HepG2 (cell line): ENCODE measurements around the gene FMO1. TPM values are rescaled to one million over a fixed set of nuclear protein-coding genes. Genes with fewer than 3 reads are reported as not detected.

Source experiments
- ATAC-seq: fragments of 200-7000 bp; cut with Tn5 transposase; 3 replicates; pipeline ENCODE4 v1.9.1; 2020; ENCODE audit warnings: mild to moderate bottlenecking, moderate library complexity
- BruUV-seq: library from RNA; stranded (reverse); fragments of 400-500 nt; replicated peaks from 2 replicates; lab custom pipeline; 2021; lab: Mats Ljungman, UMichigan
- CTCF ChIA-PET: fragments of 300-600 bp; formaldehyde crosslinking; extraction: SDS; loops from one replicate; lab custom pipeline; 2021; ENCODE audit warnings: low total read pairs, inconsistent platforms, low intra/inter-chr PET ratio; lab: Yijun Ruan, JAX
- POLR2A ChIA-PET: fragments of 350-600 bp; sonication (Branson Sonifier 250); formaldehyde crosslinking; loops from one replicate; lab custom pipeline; 2020; ENCODE audit warnings: antibody characterized with exemption, inconsistent platforms; lab: Yijun Ruan, JAX
- DNase-seq: peaks from one replicate; pipeline ENCODE4 v3.0.0-alpha.2; 2015; ENCODE audit warnings: low spot score
- FAIRE-seq: peaks from 3 replicates; lab custom pipeline; 2011; peaks lifted over from hg19 to GRCh38; lab: Jason Lieb, UNC
- H2AFZ ChIP-seq: one replicate; pipeline ENCODE4 v1.6.1; 2011; ENCODE audit warnings: low read length, inconsistent platforms
- H3K27ac ChIP-seq: fragments of 300-600 bp; 3 replicates; pipeline ENCODE4 v1.8.0; 2011; ENCODE audit warnings: mixed run types, mild to moderate bottlenecking, mixed read lengths, low read length, inconsistent platforms; ENCODE audit not compliant: insufficient read depth; ENCODE audit errors: extremely low read length
- H3K27me3 ChIP-seq, 2 experiments: fragments of 200-600 bp in 1 of 2; 2 replicates in 1 of 2; 3 replicates in 1 of 2; pipeline versions ENCODE4 v1.6.0 to v1.8.0; 2011; ENCODE audit warnings: low read length in 2 of 2, mild to moderate bottlenecking in 2 of 2, moderate library complexity in 2 of 2, inconsistent platforms in 1 of 2; ENCODE audit not compliant: insufficient read depth in 2 of 2, control insufficient read depth in 1 of 2
- H3K36me3 ChIP-seq, 2 experiments: fragments of 200-600 bp in 1 of 2; replicated peaks in 1 of 2; 2 replicates in 1 of 2; 3 replicates in 1 of 2; pipeline versions ENCODE4 v1.5.1 to v1.8.0; 2011; ENCODE audit warnings: low read length in 2 of 2, inconsistent platforms in 1 of 2; ENCODE audit not compliant: insufficient read depth in 2 of 2, control insufficient read depth in 1 of 2
- H3K4me1 ChIP-seq: 2 replicates; pipeline ENCODE4 v1.5.1; 2012; ENCODE audit warnings: low read length, inconsistent platforms; ENCODE audit not compliant: insufficient read depth
- H3K4me2 ChIP-seq: 2 replicates; pipeline ENCODE4 v1.6.0; 2011; ENCODE audit warnings: low read depth, low read length, inconsistent platforms
- H3K4me3 ChIP-seq, 3 experiments: fragments of 200-600 bp in 1 of 3; sonication (generic), shearing (Covaris generic) in 1 of 3; replicated peaks in 1 of 3; 2 replicates each; pipeline ENCODE4 v1.5.1; 2011 to 2016; ENCODE audit warnings: low read length in 3 of 3, inconsistent platforms in 2 of 3, low read depth in 2 of 3, mild to moderate bottlenecking in 2 of 3, control low read depth in 1 of 3, mixed read lengths in 1 of 3; ENCODE audit not compliant: insufficient read depth in 1 of 3
- H3K79me2 ChIP-seq: one replicate; pipeline ENCODE4 v1.6.1; 2011; ENCODE audit warnings: low read length, inconsistent platforms; ENCODE audit not compliant: insufficient read depth
- H3K9ac ChIP-seq: 2 replicates; pipeline ENCODE4 v1.6.0; 2011; ENCODE audit warnings: mild to moderate bottlenecking, low read depth, low read length, inconsistent platforms; ENCODE audit not compliant: insufficient read depth
- H3K9me3 ChIP-seq: 2 replicates; pipeline ENCODE4 v1.5.1; 2012; ENCODE audit warnings: mild to moderate bottlenecking, low read length
- H4K20me1 ChIP-seq: 2 replicates; pipeline ENCODE4 v1.6.0; 2011; ENCODE audit warnings: inconsistent platforms, mild to moderate bottlenecking, low read length, moderate library complexity; ENCODE audit not compliant: insufficient read depth
- ARNT ChIP-seq: fragments of 450-650 bp; IDR thresholded peaks from 2 replicates; pipeline ENCODE4 v1.6.1; 2017
- BHLHE40 ChIP-seq: IDR thresholded peaks from 2 replicates; pipeline ENCODE4 v1.6.1; 2011; ENCODE audit warnings: low read length, improper control_type of control experiment
- CEBPB ChIP-seq: IDR thresholded peaks from 2 replicates; pipeline ENCODE4 v1.6.1; 2011; ENCODE audit warnings: low read depth, low read length, improper control_type of control experiment, borderline replicate concordance
- JARID2 ChIP-seq: sonication (generic); formaldehyde crosslinking; IDR thresholded peaks from 2 replicates; pipeline ENCODE4 v1.8.1; 2023; ENCODE audit warnings: missing genetic modification reagents, inconsistent platforms; ENCODE audit not compliant: insufficient replicate concordance
- KDM6A ChIP-seq: IDR thresholded peaks from 2 replicates; pipeline ENCODE4 v1.6.1; 2016; ENCODE audit warnings: low read depth
- KMT2B ChIP-seq: IDR thresholded peaks from 2 replicates; pipeline ENCODE4 v1.6.1; 2016; ENCODE audit warnings: missing genetic modification reagents, missing compliant biosample characterization
- LCORL ChIP-seq, 2 experiments: fragments of 450-650 bp in 1 of 2; sonication (generic) in 1 of 2; formaldehyde crosslinking in 1 of 2; IDR thresholded peaks; 2 replicates each; pipeline versions ENCODE4 v1.5.0 to v1.6.1; 2017 to 2020; ENCODE audit warnings: antibody characterized with exemption in 1 of 2, missing genetic modification reagents in 1 of 2
- YY1 ChIP-seq: IDR thresholded peaks from 2 replicates; pipeline ENCODE4 v1.6.1; 2011; ENCODE audit warnings: low read length, low read depth, moderate library complexity, mild to moderate bottlenecking; ENCODE audit not compliant: insufficient read depth, insufficient replicate concordance
- ZNF564 ChIP-seq: sonication (generic); formaldehyde crosslinking; IDR thresholded peaks from 2 replicates; pipeline ENCODE4 v1.8.1; 2023; ENCODE audit warnings: mild to moderate bottlenecking, missing genetic modification reagents
- ZNF781 ChIP-seq: sonication (generic); formaldehyde crosslinking; IDR thresholded peaks from 2 replicates; pipeline ENCODE4 v1.5.1; 2020; ENCODE audit warnings: borderline replicate concordance, mild to moderate bottlenecking, missing genetic modification reagents; ENCODE audit errors: not compliant biosample characterization
- ZSCAN22 ChIP-seq: sonication (generic); formaldehyde crosslinking; IDR thresholded peaks from 2 replicates; pipeline ENCODE4 v1.4.0; 2020; ENCODE audit warnings: mild to moderate bottlenecking, missing genetic modification reagents
- WGBS: methylation state at CpG from one replicate; pipeline ENCODE4 v1.1.6; 2017; ENCODE audit warnings: low lambda C conversion rate; 5-methylcytosine and 5-hydroxymethylcytosine counted together
- in situ Hi-C: cut with HindIII; loops from 2 replicates; pipeline ENCODE4 v1.10.0; 2017; ENCODE audit warnings: low pct_unique_long_range_greater_than_20kb; ENCODE audit not compliant: extremely low pct_ligation_motif_present
- intact Hi-C: fragments of 100-400 bp; cut with micrococcal nuclease; formaldehyde crosslinking; loops from one replicate; pipeline ENCODE4 v1.10.0; 2022; ENCODE audit not compliant: unreplicated experiment
- polyA plus RNA-seq, 8 experiments: library from polyadenylated mRNA; depleted of rRNA in 3 of 8; stranded (reverse) in 7 of 8; unstranded in 1 of 8; fragments of >200 nt; fragmentation: Illumina TruSeq in 4 of 8; extraction: Trizol in 4 of 8; gene quantifications; 2 replicates each; pipeline versions ENCODE4 v1.2.1 to v1.2.3, GENCODE V29; 2011 to 2016; ENCODE audit warnings: low read depth in 4 of 8, missing spikeins in 1 of 8, mixed read lengths in 1 of 8; ENCODE audit not compliant: insufficient read depth in 1 of 8
- total RNA-seq, 5 experiments: library from RNA; depleted of rRNA; stranded (reverse); fragments of >200 nt; fragmentation: Illumina TruSeq; extraction: Trizol; gene quantifications; 2 replicates each; pipeline ENCODE4 v1.2.3, GENCODE V29; 2016; ENCODE audit warnings: low read depth in 1 of 5
- TF ChIP-seq, protein P1 (sequence below): fragments of 450-650 bp; IDR thresholded peaks from 2 replicates; pipeline ENCODE4 v1.6.1; 2016
- TF ChIP-seq, protein P2 (sequence below): sonication (generic); formaldehyde crosslinking; IDR thresholded peaks from 2 replicates; pipeline ENCODE4 v1.9.0; 2022; ENCODE audit warnings: missing genetic modification reagents, mild to moderate bottlenecking, borderline replicate concordance
- TF ChIP-seq, protein P3 (sequence below): sonication (generic); formaldehyde crosslinking; IDR thresholded peaks from 2 replicates; pipeline ENCODE4 v1.4.0; 2020; ENCODE audit warnings: missing genetic modification reagents

The FMO1 gene
- total and polyA plus RNA-seq, 2 of the 13 experiments (the other 11 are each of a cell fraction or from before 2014, with no cell fraction given) = not detected

DNA sequence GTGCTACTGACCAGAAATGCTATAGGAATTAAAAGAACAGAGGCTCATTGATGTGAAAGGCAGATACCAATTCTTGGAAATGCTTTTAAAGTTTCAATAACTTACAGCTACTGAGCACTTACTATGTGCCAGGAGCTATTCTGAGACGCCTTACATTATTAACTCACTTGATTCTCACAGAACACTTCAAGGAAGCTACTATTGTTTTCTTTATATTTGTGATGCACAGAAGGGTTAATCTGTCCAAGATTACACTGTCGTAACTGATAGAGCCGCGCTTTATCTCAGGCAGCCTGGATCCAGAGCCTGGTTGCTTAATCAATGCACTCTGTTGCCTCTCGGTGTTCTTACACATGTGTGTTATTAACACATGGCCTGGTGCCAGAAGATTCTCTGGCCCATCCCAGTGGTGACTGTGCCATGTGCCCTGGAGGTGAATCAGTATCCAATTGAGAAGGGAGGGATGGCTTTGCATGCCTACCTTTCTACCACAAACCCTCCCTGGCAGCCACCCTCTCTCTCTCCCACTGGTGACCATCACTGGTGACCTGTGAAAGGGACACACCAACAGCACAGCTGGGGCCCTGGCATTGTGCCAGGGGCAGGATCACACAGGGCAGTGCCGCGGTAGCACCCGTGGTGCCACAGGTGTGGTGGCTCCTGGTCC is 8.8 kb downstream of the FMO1 start:
- DNase-seq = no peak
- Histone ChIP-seq H3K4me2 (no peak overlapping the region), H3K27me3 (peaks cover 0 to 4% of the 10 kb centered on the region in 2 experiments; a peak in 1 of 5 replicates), H3K9ac (no peak overlapping the region), H4K20me1 (no peaks in the 10 kb centered on the region), H3K9me3 (no peaks in the 10 kb centered on the region), H3K4me3 (no peak overlapping the region), H2AFZ (no peak overlapping the region), H3K36me3 (no peaks in the 10 kb centered on the region), H3K79me2 (no peaks in the 10 kb centered on the region), H3K4me1 (no peaks in the 10 kb centered on the region), H3K27ac (no peak overlapping the region)
- ChIA-PET POLR2A (no interaction called here), CTCF (no interaction called here)
- no peak for FAIRE-seq
- WGBS = 0% methylated on average over 5 of the region's 8 CpGs
- intact Hi-C loops = no loop called here
- in situ Hi-C loops = no loop called here
- no TSS peak for BruUV-seq
- ATAC-seq = no peak; the same call in 2 of the 3 replicates
- TF ChIP-seq, protein P1, sequence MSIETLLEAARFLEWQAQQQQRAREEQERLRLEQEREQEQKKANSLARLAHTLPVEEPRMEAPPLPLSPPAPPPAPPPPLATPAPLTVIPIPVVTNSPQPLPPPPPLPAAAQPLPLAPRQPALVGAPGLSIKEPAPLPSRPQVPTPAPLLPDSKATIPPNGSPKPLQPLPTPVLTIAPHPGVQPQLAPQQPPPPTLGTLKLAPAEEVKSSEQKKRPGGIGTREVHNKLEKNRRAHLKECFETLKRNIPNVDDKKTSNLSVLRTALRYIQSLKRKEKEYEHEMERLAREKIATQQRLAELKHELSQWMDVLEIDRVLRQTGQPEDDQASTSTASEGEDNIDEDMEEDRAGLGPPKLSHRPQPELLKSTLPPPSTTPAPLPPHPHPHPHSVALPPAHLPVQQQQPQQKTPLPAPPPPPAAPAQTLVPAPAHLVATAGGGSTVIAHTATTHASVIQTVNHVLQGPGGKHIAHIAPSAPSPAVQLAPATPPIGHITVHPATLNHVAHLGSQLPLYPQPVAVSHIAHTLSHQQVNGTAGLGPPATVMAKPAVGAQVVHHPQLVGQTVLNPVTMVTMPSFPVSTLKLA = peak; percentile 47; the same call in 1 of the 2 replicates
- 0 out of 2 replicates have a peak, but pooled peaks have one; percentile 19 for TF ChIP-seq CEBPB
- no peak for TF ChIP-seq JARID2
- peak; percentile 48; the same call in 1 of the 2 replicates for TF ChIP-seq LCORL (IDR thresholded peaks at IDR 0.05)
- no peak for TF ChIP-seq LCORL (CRISPR knock-in tag; IDR thresholded peaks at IDR 0.05)
- TF ChIP-seq, all 625 proteins: peak for 3

DNA sequence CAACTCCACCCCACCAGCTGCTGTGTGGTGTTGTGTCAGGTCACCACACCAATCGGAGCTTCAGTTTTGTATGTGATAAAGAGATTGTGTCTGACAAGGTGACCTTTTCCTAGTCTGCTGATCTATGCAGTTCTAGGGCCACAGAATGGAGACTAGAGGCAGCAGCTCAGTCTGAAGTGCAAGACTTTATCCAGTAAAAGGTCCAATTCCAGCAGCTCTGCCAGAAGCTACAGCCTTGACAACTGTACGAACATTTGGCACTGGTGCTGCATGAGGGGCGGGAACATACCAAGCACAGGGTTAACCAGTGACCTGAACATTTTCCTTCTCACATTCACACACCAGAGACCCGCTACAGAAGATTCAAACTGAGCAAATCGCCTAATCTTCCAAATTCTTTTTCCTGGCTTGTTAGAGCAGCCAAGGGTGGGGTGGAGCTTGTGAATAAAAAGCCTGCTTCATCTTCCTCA is 9.3 kb downstream of the FMO1 start:
- Histone ChIP-seq H2AFZ (no peak overlapping the region), H3K27ac (no peak overlapping the region), H4K20me1 (no peaks in the 10 kb centered on the region), H3K4me1 (no peaks in the 10 kb centered on the region), H3K9me3 (no peaks in the 10 kb centered on the region), H3K27me3 (no peaks in the 10 kb centered on the region), H3K9ac (no peak overlapping the region), H3K4me2 (no peak overlapping the region), H3K4me3 (no peak overlapping the region), H3K36me3 (no peaks in the 10 kb centered on the region), H3K79me2 (no peaks in the 10 kb centered on the region)
- CTCF ChIA-PET = no interaction called here
- in situ Hi-C loops (no loop called here), intact Hi-C loops (no loop called here)
- peak; percentile 39; the same call in 2 of the 3 replicates for ATAC-seq
- no peak for FAIRE-seq
- BruUV-seq = no TSS peak
- POLR2A ChIA-PET = no interaction called here
- no peak for DNase-seq
- 0% methylated on average over 2 of the region's 5 CpGs for WGBS
- TF ChIP-seq KDM6A (CRISPR knock-in tag) = no peak
- no peak for TF ChIP-seq ZNF564 (CRISPR knock-in tag)
- TF ChIP-seq YY1 = no peak
- no peak for TF ChIP-seq KMT2B (CRISPR knock-in tag)
- TF ChIP-seq, protein P2, sequence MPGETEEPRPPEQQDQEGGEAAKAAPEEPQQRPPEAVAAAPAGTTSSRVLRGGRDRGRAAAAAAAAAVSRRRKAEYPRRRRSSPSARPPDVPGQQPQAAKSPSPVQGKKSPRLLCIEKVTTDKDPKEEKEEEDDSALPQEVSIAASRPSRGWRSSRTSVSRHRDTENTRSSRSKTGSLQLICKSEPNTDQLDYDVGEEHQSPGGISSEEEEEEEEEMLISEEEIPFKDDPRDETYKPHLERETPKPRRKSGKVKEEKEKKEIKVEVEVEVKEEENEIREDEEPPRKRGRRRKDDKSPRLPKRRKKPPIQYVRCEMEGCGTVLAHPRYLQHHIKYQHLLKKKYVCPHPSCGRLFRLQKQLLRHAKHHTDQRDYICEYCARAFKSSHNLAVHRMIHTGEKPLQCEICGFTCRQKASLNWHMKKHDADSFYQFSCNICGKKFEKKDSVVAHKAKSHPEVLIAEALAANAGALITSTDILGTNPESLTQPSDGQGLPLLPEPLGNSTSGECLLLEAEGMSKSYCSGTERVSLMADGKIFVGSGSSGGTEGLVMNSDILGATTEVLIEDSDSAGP (CRISPR knock-in tag) = no peak
- no peak for TF ChIP-seq ZSCAN22 (CRISPR knock-in tag)
- TF ChIP-seq ZNF781 (CRISPR knock-in tag) = no peak
- no peak for TF ChIP-seq ARNT
- TF ChIP-seq BHLHE40 = no peak
- TF ChIP-seq, protein P3, sequence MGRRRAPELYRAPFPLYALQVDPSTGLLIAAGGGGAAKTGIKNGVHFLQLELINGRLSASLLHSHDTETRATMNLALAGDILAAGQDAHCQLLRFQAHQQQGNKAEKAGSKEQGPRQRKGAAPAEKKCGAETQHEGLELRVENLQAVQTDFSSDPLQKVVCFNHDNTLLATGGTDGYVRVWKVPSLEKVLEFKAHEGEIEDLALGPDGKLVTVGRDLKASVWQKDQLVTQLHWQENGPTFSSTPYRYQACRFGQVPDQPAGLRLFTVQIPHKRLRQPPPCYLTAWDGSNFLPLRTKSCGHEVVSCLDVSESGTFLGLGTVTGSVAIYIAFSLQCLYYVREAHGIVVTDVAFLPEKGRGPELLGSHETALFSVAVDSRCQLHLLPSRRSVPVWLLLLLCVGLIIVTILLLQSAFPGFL = no peak
